ENCODE results near the gene HAPLN2.
"Not testable (repeated sequence)": the region's sequence is repeated elsewhere in the genome, so short reads cannot be mapped to it uniquely, and the experiment has no call there.

Gene HAPLN2

GRCh38 chr1:156618853-156619581 is at the start of gene HAPLN2:
Gene HAPLN2, plus strand, starts transcription at chr1:156619415. Its CDS starts 4,076 bp downstream, at chr1:156623491.
- DNase-seq (ENCODE audit: low read depth in 2 of 2), result no peak

GRCh38 chr1:156571261-156571852 is 47.9 kb upstream of the HAPLN2 start:
- DNase-seq (ENCODE audit: low read depth in 2 of 2), result no peak

GRCh38 chr1:156571919-156572662 is 47.1 kb upstream of the HAPLN2 start, which contains the start of gene IQGAP3:
Gene IQGAP3, minus strand, starts transcription at chr1:156572565. Its CDS starts 36 bp downstream, at chr1:156572529.
- peak; percentile 54 to 59 for DNase-seq (ENCODE audit: low read depth in 2 of 2)

- no peak for DNase-seq (ENCODE audit: low read depth in 2 of 2)
These were observed 46.6 kb upstream of the HAPLN2 start for GRCh38 chr1:156572663-156573018.

- DNase-seq (ENCODE audit: low read depth in 2 of 2), result no peak
These were observed 45.1 kb upstream of the HAPLN2 start for GRCh38 chr1:156574039-156574633.

- DNase-seq (ENCODE audit: low read depth in 2 of 2), result no peak
These were observed 41.7 kb upstream of the HAPLN2 start for GRCh38 chr1:156577550-156577949.

- DNase-seq (ENCODE audit: low read depth in 2 of 2), result no peak
These were observed 41.2 kb upstream of the HAPLN2 start for GRCh38 chr1:156578055-156578454.

GRCh38 chr1:156579472-156579871 is 39.7 kb upstream of the HAPLN2 start, which contains the start of gene TTC24:
Gene TTC24, plus strand, starts transcription at chr1:156579723. Its CDS starts 1,642 bp downstream, at chr1:156581365.
- no peak for DNase-seq (ENCODE audit: low read depth in 2 of 2)

GRCh38 chr1:156581661-156582387 is 37.4 kb upstream of the HAPLN2 start:
- peak; percentile 53 to 54 for DNase-seq (ENCODE audit: low read depth in 2 of 2)

- DNase-seq (ENCODE audit: low read depth in 2 of 2), result no peak
These were observed 36.7 kb upstream of the HAPLN2 start for GRCh38 chr1:156582388-156583017.

GRCh38 chr1:156583821-156584622 is 35.2 kb upstream of the HAPLN2 start:
- peak in 1 of 2 donors; percentile 57 for DNase-seq (ENCODE audit: low read depth in 2 of 2)

- no peak for DNase-seq (ENCODE audit: low read depth in 2 of 2)
These were observed 34.4 kb upstream of the HAPLN2 start for GRCh38 chr1:156584813-156585212.

GRCh38 chr1:156586323-156586722 is 32.9 kb upstream of the HAPLN2 start:
- no peak for DNase-seq (ENCODE audit: low read depth in 2 of 2)

GRCh38 chr1:156586892-156587477 is 32.2 kb upstream of the HAPLN2 start:
- DNase-seq (ENCODE audit: low read depth in 2 of 2), result no peak

GRCh38 chr1:156587927-156588326 is 31.3 kb upstream of the HAPLN2 start:
- not testable (repeated sequence) for DNase-seq (ENCODE audit: low read depth in 2 of 2)

- DNase-seq (ENCODE audit: low read depth in 2 of 2), result no peak
These were observed 29.7 kb upstream of the HAPLN2 start for GRCh38 chr1:156589546-156589945.

- no peak for DNase-seq (ENCODE audit: low read depth in 2 of 2)
These were observed 28.7 kb upstream of the HAPLN2 start for GRCh38 chr1:156590326-156591180.

GRCh38 chr1:156591181-156591431 is 28.1 kb upstream of the HAPLN2 start:
- no peak for DNase-seq (ENCODE audit: low read depth in 2 of 2)

Data from stimulated activated CD8-positive, alpha-beta memory T cell treated with anti-CD3 and anti-CD28 coated beads, Interleukin-2, amount 100 ng/mL, for 48 hours (primary cell).